ENCODE results near the gene CEP112.

CEP112 gene

GRCh38 chr17:65668211-65668610 is 523.7 kb downstream of the CEP112 start:
- DNase-seq: no peak

GRCh38 chr17:65667656-65668055 is 524.3 kb downstream of the CEP112 start:
- no peak for DNase-seq

- DNase-seq: no peak
Observed at GRCh38 chr17:65666876-65667321, 525.0 kb downstream of the CEP112 start.

GRCh38 chr17:65665966-65666365 is 526.0 kb downstream of the CEP112 start:
- no peak for DNase-seq

- no peak for DNase-seq
Observed at GRCh38 chr17:65664696-65665095, 527.2 kb downstream of the CEP112 start.

- DNase-seq: no peak
Observed at GRCh38 chr17:65664266-65664665, 527.7 kb downstream of the CEP112 start.

GRCh38 chr17:65662196-65662595 is 529.7 kb downstream of the CEP112 start:
- no peak for DNase-seq

- DNase-seq: no peak
Observed at GRCh38 chr17:65660947-65661346, 531.0 kb downstream of the CEP112 start.

GRCh38 chr17:65660078-65660477 is 531.9 kb downstream of the CEP112 start:
- DNase-seq: no peak

- no peak for DNase-seq
Observed at GRCh38 chr17:65659512-65659911, 532.4 kb downstream of the CEP112 start.

GRCh38 chr17:65657251-65657828 is 534.6 kb downstream of the CEP112 start:
- no peak for DNase-seq

GRCh38 chr17:65656390-65657250 is 535.3 kb downstream of the CEP112 start:
- DNase-seq: no peak

GRCh38 chr17:65655706-65656105 is 536.2 kb downstream of the CEP112 start:
- no peak for DNase-seq

GRCh38 chr17:65644545-65644944 is 547.4 kb downstream of the CEP112 start:
- DNase-seq: no peak

GRCh38 chr17:65638221-65638975 is 553.5 kb downstream of the CEP112 start:
- no peak for DNase-seq

GRCh38 chr17:65637786-65638185 is 554.1 kb downstream of the CEP112 start:
- no peak for DNase-seq

- DNase-seq: no peak
Observed at GRCh38 chr17:65634533-65634932, 557.4 kb downstream of the CEP112 start.

GRCh38 chr17:65633988-65634387 is 557.9 kb downstream of the CEP112 start:
- DNase-seq: no peak

- DNase-seq: no peak
Observed at GRCh38 chr17:65633146-65633881, 558.6 kb downstream of the CEP112 start.

- no peak for DNase-seq
Observed at GRCh38 chr17:65630502-65630901, 561.4 kb downstream of the CEP112 start.

- DNase-seq: no peak
Observed at GRCh38 chr17:65629234-65629690, 562.7 kb downstream of the CEP112 start.

- no peak for DNase-seq
Observed at GRCh38 chr17:65628644-65629036, 563.3 kb downstream of the CEP112 start.

Measured in NCI-H446 (cell line).